ENCODE data around the gene CYB561D1.

Gene CYB561D1

DNA sequence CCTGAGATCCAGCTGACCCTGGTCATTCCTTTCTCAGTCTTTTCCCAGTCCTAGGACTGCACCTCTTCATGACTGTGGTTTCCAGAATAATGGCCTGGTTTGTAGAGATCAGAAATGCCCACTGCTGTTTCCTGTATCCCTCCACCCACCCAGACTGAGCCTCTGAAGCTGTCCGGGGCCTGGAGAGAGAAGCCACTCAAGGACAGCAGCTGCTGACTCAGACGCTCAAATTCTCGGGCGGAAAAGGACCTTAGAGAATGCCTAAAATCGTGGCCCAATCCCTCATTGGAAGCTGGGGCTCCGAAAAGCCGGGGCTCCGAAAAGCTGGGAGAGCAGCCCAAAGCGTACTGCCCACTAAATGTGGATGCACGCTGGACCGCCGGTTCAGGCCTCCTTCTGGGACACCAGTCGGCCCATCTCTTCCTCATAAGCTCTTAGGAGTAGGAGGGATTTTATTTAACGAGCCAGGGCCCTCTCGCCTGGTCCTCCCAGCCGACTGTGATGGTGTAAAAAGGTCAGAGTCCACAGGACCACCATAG lies 38.0 kb downstream of the CYB561D1 start:
- no peak for DNase-seq

DNA sequence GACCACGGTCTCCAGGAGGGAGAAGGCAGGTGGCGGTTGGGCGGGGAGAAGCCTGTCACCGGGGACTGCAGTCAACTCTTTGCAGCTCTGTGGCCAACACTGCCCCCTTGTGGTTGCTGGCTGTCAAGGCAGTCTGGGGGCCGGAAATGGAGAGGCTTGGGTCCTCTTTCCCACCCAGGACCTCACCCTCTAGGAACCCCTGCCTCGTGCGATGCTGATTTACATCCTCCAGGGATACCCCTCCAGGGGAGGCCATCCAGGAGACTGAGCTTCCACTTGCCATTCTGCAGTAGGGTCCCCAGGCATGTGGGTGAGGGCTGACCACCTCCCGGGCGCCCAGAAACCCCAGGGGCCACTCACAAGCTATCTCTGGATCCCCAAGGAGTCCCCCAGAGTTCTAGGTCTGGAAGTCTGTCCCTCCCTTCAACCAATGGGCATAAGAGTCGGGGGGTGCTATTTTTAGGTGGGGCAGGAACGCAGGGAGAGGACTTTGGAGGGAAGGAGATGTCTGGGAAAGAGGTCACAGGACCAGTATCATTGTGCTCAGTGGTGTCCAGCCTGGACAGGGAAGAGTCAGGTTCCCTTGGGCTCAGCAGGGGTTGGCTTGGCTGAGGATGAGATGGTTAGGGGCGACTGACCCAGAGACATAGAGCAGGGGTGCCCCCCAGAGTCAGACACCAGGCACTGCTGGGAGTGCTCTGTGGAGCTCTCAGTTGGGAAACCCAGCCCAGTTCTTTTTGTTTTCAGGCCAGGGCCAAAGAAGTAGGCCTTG lies 38.7 kb downstream of the CYB561D1 start:
- DNase-seq: peak; percentile 26

DNA sequence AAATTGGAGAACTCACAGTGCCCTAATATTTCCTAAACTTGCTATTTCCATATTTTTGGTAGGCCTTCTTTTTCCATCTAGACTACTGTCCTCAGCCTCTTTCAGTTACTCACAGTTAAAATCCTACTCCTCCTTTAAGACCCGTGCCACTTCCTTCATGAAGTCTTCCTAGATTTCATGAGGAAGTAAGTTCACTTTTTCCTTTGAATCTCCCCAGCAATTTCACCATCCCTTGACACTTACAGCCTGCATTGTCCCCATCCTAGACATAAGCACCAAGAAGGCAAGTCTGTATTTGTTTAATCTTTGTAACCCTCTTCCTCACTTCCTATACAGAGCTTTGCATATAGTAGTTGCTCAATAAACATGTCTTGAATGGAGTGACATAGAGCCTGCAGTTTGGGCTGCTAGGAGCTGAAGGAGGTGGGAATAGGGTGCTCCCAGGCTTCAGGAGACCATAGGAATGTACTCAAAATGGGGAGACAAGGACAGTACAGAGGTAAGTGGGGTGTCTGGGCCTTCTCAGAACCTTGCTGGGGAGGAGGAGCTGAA lies 40.5 kb downstream of the CYB561D1 start:
- DNase-seq: no peak

DNA sequence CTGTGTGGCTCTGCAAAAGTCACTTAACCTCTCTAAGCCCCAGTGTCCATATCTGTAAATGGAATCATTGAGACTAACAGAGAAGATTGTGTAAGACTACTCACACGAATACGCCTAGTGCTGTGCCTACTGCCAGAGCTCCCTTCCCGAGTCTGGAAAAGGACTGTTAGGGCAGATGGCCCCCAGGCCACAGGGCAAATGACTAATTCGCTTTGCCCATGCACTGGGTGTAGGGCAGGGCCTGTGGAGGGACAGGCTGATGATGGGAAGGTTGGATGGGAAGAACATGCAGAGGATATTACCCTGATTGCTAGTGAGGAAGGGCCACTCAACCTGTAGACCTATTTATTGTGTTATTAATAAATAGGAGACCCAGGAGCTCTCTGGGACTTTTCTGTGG lies 41.6 kb downstream of the CYB561D1 start:
- no peak for DNase-seq

DNA sequence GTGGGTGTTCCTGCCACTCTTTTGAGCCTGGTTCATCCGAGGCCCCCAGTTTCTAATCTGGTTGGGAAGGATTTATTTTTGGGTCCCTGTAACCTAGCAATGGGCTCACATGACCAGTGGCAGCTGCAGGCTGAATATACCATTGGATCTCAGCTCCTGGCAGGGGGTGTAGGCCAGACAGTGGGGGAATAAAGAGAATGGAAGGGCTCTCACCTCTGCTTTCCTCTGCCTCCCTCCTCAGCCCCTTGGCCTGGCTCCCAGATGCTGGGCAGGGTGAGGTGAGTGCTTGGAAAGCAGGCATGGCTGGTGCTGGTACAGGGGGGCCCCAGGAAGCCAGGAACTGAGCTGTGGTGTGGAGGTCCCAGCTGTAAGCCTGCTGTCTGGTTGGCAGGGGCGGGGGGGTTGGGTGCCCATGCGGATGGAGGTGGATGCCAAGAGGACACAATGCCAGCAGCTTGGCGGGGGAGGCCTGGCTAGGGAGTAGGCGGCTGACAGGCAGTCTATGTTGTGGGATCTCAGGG lies 42.1 kb downstream of the CYB561D1 start:
- DNase-seq: no peak

DNA sequence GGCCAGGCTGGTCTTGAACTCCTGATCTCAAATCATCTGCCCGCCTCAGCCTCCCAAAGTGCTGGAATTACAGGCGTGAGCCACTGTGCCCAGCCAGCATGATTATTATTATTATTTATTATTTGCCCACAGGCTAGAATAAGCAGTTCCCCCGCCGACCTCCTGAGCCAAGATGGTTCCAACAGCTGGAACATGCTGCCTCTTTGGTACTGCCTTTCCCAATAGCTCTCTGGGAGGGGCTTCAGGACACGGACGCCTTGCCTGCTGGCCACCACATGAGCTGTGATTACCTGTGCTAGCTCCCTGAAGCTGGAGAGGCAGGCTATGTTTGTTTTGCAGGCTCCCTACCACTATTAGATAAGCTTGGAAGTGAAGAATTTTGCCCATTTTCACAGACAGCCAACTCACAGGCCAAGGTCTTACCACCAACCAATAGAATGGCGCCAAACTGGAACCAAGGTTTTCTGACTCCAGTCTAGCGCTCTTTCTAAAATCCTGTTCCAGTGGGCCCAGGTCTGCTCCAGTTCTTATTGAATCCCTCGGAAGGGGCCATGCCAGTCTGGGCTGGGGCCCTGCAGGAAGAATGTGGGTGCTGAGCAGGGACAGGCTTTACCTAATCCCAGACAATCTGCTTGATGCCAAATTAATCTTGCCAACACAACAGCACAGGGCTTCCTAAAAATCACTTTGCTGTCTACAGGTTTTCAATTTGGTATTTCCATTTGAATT lies 43.7 kb downstream of the CYB561D1 start:
- no peak for DNase-seq

DNA sequence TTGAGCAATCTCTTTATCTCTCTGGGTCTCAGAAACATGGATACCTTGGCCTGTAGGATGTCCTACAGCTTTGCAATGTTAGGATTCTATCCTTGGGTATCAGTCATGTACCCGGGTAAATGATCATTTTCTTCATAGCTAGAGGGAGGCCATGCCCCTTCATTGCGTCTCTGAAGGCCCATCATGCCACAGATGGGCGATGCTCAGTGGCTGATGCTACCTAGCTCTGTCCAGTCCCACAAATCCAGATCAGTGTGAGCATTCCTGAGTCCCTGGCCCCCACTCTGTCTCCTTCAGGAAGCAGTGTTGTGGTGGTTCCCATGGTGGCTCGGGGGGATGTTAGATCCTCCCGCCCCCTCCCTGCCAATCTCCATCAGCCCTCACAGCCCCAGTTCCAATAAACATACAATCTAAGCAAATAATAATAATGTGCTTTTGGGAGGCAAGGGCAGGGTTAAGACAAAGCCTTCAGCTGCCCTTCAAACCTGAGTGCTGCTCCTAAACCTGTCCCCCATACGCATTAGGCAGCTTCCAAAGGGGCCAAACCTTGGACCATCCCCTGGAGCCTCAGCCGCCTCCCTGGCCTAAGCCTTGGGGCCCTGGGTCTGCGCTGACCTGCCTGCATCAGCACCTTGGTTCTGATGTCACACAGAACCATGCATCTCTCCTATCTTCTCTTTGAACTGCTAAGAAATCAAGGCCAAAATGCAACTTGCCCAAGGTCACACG lies 45.1 kb downstream of the CYB561D1 start:
- no peak for DNase-seq

DNA sequence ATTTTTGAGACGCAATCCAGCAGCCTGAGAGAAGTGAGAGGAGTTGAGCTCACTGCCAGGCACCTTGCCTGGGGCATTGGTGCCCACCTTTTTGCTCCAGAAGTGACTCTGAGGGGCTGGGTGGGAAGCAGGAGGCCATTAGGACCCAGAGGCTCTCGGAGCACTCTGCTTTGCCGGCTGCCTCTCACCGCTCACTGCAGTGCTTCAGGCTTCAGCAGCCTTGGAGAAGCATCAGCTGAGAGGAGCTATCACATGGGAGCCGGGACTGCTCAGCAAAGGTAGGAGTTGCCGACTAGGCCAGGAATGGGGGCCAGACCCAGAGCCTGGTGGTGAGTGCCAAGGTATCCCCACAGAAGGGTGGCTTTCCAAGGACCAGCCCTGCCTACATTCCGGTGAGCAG lies 45.8 kb downstream of the CYB561D1 start, which contains the start of gene GPR61:
Gene GPR61, plus strand, starts transcription at position 197 of the 400 bp plus-strand sequence. CDS start 3,151 bp downstream, outside the sequence.
- no peak for DNase-seq

DNA sequence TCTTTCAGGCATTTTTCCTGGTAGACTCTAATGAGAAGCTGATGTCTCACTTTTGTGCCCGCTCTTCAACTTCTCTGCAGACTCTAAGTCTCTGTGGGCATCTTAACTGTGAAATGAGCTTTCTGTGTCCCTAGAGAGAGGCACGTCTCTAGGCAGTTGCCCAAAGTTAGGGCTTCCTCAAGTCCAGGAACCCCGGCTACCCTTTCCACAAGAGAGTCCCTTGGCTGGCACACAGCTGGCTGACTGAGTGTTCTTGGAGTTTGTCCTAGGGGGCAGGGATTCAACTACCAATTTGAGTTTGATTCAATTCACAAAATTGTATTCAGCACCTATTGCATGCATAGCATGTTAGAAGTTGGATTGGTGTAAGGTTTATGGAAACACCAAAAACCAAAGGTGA lies 47.2 kb downstream of the CYB561D1 start:
- no peak for DNase-seq

DNA sequence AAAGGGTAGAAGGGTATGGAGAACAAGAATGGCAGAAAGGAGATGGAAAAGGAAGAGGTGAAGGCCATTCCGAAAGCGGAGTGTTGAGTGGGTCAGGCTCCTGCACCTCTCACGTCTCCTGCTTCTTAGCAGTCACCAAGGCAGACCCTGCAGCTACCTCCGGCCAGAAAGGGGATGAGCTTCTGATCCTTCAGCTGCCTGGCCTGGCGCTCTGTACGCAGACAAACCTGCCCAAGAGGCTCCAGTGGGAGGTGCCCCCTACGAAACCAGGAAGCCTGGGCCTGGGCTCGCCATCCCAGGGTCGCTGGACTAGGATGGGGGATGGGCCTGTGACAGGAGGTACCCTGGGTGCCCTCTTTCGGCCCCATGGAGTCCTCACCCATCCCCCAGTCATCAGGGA lies 48.8 kb downstream of the CYB561D1 start:
- DNase-seq: no peak

DNA sequence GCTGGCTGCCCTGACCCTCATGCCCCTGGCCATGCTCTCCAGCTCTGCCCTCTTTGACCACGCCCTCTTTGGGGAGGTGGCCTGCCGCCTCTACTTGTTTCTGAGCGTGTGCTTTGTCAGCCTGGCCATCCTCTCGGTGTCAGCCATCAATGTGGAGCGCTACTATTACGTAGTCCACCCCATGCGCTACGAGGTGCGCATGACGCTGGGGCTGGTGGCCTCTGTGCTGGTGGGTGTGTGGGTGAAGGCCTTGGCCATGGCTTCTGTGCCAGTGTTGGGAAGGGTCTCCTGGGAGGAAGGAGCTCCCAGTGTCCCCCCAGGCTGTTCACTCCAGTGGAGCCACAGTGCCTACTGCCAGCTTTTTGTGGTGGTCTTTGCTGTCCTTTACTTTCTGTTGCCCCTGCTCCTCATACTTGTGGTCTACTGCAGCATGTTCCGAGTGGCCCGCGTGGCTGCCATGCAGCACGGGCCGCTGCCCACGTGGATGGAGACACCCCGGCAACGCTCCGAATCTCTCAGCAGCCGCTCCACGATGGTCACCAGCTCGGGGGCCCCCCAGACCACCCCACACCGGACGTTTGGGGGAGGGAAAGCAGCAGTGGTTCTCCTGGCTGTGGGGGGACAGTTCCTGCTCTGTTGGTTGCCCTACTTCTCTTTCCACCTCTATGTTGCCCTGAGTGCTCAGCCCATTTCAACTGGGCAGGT lies 49.5 kb downstream of the CYB561D1 start:
- DNase-seq: no peak

DNA sequence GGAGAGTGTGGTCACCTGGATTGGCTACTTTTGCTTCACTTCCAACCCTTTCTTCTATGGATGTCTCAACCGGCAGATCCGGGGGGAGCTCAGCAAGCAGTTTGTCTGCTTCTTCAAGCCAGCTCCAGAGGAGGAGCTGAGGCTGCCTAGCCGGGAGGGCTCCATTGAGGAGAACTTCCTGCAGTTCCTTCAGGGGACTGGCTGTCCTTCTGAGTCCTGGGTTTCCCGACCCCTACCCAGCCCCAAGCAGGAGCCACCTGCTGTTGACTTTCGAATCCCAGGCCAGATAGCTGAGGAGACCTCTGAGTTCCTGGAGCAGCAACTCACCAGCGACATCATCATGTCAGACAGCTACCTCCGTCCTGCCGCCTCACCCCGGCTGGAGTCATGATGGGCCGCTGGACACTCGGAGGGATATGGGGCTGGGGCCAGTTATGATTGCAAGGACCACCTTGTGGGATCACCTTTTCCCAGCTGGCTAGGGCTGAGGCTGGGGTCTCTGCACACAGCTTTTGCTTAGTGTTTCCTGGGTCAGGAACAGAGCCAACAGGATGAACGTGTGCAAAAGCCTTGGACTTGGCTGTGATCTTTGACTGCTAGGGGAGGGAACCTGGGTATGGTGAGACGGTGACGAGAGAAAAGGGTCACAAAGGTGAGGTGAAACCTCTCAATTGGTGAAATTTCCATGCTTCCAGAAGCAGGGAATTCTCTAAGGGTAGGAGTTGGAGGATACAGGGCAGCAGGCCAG lies 50.3 kb downstream of the CYB561D1 start:
- no peak for DNase-seq

DNA sequence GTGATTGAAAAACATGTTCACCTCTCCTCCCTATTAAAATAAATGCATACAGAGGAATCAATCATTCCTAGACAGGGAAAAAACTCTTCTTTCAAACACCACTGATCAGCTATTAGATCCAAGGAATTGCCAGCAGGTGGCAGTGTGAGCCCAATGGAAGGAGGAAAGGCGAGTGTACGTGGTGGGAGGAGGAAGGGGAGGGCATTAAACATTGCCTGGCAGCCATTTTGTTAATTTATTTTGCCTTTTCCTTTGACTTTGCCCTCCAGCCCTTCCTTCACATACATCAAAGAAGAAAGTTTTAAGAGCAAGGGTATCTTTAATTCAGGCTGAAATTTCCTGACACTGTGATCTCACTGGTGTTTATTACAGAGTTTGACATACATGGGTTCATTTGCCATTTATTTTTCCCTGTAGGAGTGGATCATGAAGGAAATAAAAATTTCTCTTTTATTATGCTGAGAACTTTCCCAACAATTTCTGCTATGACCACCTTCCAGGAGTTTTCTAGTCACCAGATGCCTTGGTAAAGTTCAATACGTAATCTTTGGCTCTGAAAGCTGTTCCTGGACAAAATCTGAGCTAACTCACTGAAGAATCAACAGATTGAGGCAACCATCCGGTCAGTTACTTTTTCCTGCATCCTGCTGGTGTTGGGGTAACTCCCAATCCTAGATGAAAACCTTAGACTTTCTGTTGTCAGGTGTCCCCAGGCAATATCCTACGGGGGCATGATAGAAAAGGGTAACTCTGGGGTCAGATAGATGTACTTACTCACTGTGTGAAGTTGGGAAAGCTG lies 52.6 kb downstream of the CYB561D1 start:
- DNase-seq: peak; percentile 77

DNA sequence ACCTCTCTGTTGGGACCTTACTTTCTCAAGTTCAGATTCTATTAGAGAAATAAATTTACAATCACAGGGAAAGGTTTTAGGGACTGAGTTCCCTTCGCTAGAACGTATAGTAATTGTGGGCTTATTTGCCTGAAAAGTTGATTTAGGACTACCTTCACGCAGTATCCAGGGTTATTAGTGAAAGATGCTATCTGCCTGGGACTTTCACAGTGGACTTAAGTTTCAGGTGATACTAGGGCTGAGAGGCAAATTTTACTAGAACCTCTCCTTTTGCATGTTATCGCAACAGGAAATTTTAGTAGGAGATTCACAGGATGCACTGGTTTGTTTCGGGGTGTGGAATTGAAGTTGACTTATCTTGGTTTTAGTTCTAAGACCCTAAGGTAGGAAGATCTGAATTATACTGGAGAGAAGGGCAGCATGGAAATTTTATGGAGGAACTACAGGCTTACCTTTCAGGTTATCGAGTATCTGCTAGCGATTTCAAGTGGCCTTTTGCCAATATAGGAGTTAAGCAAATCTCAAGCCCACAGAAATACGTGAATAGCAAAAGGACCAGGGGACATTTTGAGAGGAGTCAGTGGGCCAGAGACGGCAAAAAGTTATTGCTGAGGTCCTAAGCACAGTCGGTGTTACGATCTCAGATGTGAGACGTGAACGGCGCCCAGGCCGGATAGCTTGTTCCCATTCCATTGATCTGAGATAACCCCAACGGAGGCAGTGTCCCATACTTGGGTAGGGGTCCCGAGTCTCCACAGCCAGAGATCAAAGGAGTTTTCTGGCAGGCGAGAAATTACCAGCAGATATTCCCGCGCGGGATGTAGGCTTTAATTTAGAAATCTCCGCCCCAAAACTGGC lies 53.8 kb downstream of the CYB561D1 start:
- DNase-seq: no peak

DNA sequence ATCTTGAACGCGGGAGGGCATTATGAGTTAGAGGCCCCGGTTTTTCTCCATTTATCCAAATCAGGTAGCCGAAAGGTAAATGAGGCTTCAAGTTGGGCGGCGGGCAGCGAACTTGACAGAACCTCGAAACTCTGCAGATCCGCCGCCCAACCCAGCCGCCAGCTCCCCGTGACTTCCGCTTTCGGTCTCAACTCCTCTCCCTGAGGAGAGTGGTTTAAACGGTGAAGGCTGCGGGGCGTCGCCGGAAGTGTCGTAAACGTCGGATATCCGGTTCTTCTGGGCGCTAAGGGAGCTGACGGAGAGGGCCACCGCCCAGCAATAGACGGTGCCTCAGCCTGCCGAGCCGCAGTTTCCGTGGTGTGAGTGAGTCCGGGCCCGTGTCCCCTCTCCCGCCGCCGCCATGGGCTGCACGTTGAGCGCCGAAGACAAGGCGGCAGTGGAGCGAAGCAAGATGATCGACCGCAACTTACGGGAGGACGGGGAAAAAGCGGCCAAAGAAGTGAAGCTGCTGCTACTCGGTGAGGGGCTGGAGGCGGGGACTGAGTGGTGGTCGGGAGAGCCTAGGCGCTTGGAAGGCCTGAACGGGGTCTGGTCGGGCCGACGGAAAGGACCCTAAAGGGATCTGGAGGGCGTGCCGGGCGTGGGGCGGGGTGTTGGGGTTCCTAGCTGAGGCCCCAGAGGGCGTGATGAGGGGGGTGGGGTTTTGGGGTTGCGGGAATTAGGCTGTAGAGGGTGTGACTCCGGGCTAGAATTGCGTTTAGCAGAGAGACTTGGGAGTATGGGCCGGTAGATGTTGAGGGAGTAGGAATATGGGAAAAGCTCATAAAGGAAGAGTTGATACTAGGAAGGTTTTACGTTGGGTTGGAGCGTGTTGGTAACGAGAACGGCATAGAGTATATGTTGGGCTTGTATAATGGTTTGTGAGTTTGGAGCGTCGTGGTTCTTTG lies 54.7 kb downstream of the CYB561D1 start, which contains the start of gene GNAI3:
Gene GNAI3, plus strand, starts transcription at position 295 of the 947 bp plus-strand sequence. Its CDS starts 106 bp downstream, at position 401.
- peak; percentile 63 for DNase-seq

All from NCI-H2029 treated with DMSO at 0.1 percent for 48 hours (cell line).